DMS153 treated with DMSO at 0.1 percent for 48 hours (cell line): ENCODE measurements around the gene TBCEL.

ENCODE experiments used
- DNase-seq: peaks from one replicate; lab custom pipeline; 2025; ENCODE audit not compliant: unreplicated experiment; lab: John Stamatoyannopoulos, UW

Gene TBCEL

DNA sequence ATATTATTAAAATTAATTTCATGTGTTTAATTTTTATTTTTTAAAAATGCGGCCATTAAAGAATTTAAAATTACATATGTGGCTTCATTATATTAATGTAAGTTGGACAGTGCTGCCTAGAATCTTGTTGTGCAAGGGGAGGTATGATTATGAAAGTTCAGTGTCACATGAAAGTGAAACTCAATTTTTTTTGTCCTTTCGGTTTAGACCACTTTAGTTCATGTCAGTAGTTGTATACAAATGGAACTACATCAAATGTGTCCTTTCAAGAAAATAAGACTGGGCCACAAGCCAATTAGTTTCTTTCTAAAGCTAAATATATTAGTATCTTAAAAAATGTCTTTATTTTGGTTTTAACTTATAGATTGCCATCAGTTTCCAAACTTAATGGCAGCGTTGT, 35.7 kb downstream of the TBCEL start:
- no peak for DNase-seq

- no peak for DNase-seq
Measured at GRCh38 chr11:121063728-121064127, 39.8 kb downstream of the TBCEL start.

GRCh38 chr11:121066623-121067022, 42.7 kb downstream of the TBCEL start:
- DNase-seq = no peak

DNA sequence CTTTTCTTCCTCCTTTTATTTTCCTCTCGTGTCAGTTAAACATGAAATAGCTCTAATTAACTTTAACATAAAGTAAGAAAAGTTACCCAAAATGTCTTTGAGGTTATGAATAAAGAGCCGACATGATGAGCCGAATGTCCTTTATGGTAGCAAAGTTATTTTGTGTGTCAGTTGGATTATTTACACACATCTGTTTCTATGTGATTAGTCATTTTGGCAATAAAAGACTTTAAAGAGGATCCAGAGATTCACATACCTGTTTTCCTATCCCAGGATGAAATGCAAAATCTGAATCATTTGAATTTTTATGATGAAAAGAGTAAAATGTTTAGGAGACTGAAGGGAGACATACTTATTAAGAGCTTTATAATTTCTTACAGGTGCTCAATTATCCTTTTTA, 43.1 kb downstream of the TBCEL start:
- no peak for DNase-seq

DNA sequence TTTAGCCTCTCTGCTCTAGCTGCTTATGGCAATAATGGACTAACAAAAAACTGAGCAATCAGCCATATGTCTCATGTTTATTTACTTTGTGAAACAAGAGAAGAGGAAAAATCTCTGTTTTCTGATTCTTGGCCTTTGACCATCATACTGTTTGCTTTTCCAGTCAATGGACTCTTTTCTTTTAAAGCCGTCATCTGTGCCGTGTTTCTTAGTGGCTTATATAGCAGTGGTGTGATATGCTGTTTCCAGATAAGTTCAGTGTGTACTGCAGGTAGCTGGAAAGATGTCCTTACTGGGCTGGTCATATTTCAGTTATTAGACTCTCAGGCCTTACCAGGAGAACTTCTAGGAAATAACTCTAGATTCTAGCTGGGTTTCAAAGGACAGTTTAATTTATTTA, 43.6 kb downstream of the TBCEL start:
- peak; percentile 80 for DNase-seq

- DNase-seq = no peak
Measured at GRCh38 chr11:121067962-121068647, 44.2 kb downstream of the TBCEL start.

DNA sequence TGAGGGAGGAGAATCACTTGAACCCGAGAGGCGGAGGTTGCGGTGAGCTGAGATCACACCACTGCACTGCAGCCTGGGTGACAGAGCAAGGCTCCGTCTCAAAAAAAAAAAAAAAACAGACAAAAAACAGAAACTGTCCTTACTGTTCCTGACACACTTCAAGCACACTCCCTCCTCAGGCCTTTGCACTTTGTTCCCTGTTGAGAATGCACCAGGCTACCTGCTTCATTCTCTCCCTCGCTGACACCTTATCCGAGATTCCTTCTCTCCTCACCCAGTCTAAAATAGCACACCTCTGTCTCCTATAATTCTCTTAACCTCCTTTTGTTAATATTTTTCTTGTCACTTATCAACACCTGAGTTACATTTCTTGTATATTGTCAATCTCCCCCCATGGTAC, 44.9 kb downstream of the TBCEL start:
- no peak for DNase-seq

DNA sequence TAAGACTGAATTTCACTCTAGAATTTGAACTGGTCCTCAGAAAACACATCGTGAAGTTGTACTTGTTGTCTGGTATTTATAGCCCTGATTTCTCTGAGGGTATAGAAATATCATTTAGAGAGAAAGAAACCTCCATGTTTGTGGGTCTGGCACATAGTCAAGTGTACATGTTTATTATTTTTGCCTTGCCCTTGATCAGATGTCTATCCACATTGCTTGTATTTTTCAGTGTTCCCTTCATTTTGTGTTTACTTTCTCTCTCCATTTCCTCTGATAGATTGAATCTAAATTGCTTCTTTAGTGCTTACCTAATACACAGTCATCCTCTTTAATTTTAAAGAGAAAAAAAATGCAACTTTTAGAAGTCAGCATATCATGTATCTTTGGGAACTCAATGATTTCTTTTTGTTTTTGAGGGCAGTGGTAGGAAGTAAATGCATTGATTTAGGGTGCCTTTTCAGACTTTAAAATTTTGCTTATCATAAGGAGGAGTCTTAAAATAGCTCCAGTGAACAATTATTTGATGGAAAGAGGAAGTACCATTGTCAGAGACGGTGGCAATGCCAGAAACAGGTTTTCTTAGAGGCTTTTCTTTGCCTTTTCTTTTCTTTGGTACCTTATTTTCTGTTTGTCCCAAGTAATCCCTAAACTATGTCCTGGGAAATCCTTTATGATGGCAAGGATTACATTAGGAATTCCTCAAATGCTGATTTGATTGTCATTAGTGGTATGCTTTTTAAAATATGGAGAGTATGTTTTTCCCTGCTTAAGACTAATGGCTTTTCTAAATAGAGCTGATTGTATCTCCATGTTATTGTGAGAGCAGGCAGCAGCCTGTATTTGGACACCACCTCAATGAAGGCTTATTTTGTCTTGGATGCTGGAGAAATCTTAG, 47.3 kb downstream of the TBCEL start:
- peak; percentile 6 for DNase-seq

DNA sequence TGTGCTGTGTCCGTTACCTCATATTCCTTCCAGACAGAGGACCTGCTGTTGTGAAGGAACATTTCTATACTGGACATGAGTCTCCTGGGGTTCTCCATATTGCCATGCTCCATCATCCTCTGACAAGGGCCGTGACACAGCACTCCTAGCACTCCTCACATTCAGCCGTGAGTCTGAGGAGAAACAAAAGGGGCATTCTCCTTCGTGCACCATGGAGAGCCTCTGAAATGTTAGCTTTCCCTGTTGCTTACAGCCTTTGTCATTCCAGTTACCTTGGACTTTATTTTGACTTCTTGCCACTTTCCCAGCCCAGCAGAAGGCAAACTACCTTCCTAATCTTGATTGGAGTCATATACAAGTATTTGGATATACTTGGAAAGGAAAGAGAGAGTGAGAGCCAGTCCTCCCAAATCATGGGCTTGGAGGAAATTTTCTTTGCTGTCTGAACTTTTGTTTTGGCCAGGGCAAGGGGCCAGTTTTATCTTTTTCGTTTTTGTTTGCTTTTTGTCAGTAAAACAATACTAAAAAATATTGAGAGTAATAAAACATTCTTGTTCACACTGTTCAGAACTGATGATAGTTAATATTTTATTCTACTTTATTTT, 48.0 kb downstream of the TBCEL start:
- DNase-seq = no peak

GRCh38 chr11:121081321-121081720, 57.4 kb downstream of the TBCEL start:
- DNase-seq = no peak

DNA sequence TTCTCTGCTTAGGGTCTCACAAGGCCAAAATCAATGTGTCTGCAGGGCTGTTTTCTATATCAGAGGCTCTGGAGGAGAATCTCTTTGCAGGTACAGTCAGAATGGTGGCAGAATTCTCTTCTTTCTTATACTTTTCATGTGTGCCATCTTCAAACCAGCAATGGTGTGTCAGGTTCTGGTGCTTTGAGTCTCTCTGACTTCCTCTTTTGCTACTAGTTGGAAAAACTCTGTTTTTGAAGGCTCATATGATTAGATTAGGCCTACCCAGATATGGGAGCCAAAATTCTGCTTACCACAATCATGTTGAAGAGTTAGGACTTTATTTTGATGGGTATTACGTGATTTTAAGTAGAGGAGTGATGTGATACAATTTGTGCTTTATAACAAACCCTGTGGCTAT, 58.3 kb downstream of the TBCEL start:
- DNase-seq = no peak

DNA sequence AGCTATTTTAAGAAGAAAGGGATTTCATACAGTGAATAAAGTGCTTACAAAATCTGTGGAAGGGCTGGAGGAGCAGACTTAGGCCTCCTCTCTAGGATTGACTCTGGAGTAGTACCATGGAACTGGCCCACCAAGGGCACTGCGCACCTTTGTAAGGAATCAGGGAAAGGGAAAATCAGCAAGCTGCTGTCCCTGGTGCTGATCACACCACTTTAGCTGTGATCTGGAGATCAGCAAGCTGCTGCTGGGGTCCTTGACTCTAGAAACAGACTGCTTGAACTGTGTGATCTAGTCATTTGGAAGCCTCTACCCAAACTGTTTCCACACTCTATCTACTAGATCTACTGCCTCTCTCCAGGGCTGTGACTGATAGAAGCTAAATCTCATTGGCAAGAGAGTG, 58.8 kb downstream of the TBCEL start:
- DNase-seq = no peak

- no peak for DNase-seq
Measured at GRCh38 chr11:121086866-121087265, 63.0 kb downstream of the TBCEL start.

GRCh38 chr11:121089566-121089965, 65.7 kb downstream of the TBCEL start:
- no peak for DNase-seq

DNA sequence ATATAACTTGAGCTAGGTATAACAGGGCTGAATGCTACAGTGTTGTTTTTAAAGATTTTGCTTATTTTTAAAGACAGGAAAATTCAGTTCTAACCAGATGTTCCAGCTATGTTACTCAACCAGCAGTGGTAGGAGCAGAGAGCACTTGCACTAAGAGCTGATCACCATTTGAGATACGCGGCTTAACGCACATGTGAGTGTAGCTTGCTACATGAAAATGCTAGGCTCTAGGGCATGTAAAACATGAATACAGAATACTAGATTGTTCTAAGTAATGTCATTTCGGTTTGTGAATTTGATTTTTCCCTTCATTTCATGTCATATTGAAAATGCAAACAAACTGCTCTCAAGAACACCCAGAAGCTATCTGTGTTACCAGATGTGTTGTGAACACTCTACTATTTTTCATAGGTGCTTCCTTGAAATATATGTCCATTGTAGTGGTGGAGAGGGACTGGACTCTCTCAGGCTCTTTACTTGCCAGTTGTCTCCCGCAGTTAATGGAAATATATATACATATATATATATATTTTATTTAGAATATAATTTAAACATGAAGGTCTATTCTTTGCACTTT, 66.3 kb downstream of the TBCEL start:
- no peak for DNase-seq

GRCh38 chr11:121091492-121092152, 67.7 kb downstream of the TBCEL start:
- DNase-seq = no peak

- no peak for DNase-seq
Measured at GRCh38 chr11:121095561-121095960, 71.7 kb downstream of the TBCEL start.

DNA sequence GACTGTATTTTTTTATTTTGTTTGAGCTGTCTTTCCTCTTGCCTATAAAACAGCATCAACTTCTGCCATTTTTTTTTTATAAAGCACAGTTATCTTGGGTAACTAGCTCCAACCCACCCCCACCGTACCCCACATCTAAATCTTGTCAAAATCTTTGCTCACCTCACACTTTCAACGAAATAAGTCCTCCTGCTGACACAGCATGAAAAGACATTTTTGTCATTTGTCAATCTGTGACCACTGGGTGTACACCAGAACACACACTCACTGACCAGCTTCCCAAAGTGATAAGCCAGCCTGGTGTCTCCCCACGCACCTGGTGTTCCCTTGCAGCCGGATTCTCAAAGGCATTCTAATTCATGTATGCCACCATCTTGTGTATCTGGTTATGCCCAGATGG, 75.5 kb downstream of the TBCEL start:
- no peak for DNase-seq

GRCh38 chr11:121099885-121100284, 76.0 kb downstream of the TBCEL start:
- DNase-seq = no peak

DNA sequence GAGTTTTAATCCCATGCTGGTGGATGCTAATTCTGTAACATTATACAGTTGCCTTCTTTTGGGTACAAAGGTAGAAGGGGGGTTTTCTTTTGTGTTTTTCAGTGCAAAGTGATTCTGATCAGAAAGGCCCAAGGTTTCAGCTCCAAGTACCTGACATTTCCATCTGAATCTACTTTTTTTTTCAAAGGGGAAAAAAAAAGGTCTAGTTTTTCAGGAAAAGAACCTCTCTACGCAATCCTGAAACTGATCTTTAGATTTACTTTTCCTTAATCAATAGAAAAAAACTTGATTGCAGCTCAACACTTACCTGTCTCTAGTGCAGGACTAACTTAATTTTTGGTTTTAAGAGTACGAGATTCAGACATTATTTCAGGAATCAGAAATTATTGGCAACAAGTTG, 77.0 kb downstream of the TBCEL start, which contains the start of gene TECTA:
Gene TECTA (plus strand): TSS at position 301 of the 400 bp plus-strand sequence. CDS start 1,423 bp downstream, outside the sequence.
- no peak for DNase-seq

GRCh38 chr11:121104312-121104762, 80.4 kb downstream of the TBCEL start:
- no peak for DNase-seq
